ENCODE results near the gene ACKR1.

The ACKR1 gene

DNA sequence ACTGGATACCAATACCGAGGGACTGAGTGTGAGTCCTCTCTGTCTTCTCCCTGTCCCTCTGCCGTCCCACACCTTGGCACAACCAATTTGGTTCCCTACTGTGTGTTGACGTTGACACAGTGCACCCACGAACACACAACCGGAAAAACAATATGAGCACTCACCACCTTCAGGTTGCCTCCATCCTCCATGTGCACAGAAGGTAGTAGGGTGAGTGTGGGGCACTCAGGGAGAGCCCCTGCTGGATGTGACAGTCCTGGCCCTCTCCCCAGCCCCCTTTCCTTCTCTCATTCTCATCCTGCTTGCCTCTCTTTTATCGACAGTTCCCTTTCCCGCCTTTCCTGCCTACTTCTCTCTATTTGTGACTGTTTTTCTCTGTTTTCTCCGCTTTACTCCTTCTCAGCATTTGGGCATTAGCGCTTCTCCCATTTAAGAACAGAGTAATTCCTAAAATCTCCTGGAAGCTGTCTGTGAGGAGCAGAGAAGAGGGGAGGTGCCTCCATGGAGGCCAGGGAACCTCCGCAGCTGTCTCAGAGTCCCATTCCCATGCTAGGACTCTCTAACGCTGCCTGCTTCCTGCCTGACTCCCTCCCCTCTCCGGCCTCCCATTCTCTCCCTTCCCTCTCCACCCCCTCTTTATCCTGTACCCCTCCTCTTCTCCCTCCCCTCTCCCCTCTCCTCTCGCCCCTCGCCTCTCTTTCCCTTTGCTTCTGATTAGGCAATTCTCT lies 16.9 kb upstream of the ACKR1 start:
- no peak for DNase-seq

DNA sequence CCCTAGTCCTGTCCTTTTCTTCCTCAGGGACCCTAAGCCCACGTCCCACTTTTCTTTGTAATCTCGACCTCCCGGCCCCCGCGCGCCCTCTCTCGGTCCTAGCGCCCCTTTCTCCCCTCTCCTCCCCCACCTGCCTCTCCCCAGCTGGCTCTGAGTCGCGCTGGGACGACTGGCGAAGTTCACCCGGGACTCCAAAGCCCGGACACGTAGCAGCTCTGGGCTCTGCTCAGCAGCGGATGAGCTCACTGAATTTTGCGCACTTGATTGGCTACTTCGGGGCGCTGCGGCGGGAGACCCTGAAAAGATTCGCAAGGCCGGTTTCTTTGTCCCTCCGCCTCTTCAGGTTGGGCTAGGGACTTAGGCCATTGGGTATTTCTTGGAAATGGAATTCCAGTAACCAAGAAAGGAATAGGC lies 16.3 kb upstream of the ACKR1 start:
- DNase-seq, result no peak

DNA sequence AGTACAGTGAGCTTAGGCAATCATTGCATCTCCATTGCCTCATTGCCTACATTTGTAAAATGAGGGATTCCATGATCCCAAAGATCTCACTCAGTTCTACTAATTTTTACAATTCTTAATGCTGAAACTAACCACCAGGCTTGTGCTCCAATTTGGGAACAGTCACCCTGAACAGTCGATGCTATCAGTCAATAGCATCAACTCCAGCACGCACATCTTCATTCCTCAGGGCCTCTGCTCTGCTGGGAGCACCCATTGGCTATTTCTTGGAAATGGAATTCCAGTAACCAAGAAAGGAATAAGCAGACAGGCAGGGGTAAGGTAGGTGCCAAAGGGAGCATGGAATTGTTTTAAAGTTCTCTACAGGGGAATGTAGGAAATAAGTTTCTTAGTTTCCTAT lies 14.2 kb upstream of the ACKR1 start:
- DNase-seq, result no peak

- DNase-seq, result no peak
Measured at GRCh38 chr1:159196543-159196942, 8.1 kb upstream of the ACKR1 start.

- no peak for DNase-seq
Measured at GRCh38 chr1:159197561-159198557, 6.8 kb upstream of the ACKR1 start.

GRCh38 chr1:159199901-159200300 lies 4.8 kb upstream of the ACKR1 start:
- DNase-seq, result no peak

DNA sequence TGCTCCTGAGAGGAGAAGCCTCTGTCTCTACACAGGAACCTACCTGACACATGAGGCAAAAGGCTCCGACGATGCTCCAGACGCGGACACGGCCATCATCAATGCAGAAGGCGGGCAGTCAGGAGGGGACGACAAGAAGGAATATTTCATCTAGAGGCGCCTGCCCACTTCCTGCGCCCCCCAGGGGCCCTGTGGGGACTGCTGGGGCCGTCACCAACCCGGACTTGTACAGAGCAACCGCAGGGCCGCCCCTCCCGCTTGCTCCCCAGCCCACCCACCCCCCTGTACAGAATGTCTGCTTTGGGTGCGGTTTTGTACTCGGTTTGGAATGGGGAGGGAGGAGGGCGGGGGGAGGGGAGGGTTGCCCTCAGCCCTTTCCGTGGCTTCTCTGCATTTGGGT lies 3.9 kb upstream of the ACKR1 start:
- no peak for DNase-seq

GRCh38 chr1:159201642-159202041 lies 3.0 kb upstream of the ACKR1 start:
- DNase-seq, result no peak

GRCh38 chr1:159203610-159204009 lies 1.1 kb upstream of the ACKR1 start:
- DNase-seq, result no peak

GRCh38 chr1:159205225-159205624 lies 550 bp downstream of the ACKR1 start:
- no peak for DNase-seq

GRCh38 chr1:159206110-159206509 lies 1.4 kb downstream of the ACKR1 start:
- DNase-seq, result no peak

DNA sequence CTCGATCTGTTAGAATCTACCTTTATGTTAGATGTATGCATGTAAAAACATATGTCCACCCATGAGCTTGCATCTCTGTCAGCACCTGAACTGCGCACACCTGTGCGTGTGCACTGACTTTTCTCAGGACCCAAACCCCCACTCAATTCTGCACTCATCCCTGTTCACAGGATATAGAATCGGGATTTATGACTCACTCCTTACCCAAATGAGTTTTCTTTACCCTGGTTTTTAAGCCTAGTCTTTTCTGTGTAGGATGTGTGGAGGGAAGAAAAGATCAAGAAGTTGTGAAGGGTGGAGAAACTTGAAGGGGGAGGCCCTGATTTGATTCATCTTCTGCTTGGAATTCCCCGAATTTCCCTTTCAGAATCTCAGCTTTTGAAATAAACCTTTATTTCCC lies 2.4 kb downstream of the ACKR1 start:
- DNase-seq, result no peak

GRCh38 chr1:159207774-159208173 lies 3.1 kb downstream of the ACKR1 start:
- no peak for DNase-seq

GRCh38 chr1:159208175-159208825 lies 3.6 kb downstream of the ACKR1 start:
- no peak for DNase-seq

GRCh38 chr1:159209061-159209460 lies 4.4 kb downstream of the ACKR1 start:
- DNase-seq, result no peak

DNA sequence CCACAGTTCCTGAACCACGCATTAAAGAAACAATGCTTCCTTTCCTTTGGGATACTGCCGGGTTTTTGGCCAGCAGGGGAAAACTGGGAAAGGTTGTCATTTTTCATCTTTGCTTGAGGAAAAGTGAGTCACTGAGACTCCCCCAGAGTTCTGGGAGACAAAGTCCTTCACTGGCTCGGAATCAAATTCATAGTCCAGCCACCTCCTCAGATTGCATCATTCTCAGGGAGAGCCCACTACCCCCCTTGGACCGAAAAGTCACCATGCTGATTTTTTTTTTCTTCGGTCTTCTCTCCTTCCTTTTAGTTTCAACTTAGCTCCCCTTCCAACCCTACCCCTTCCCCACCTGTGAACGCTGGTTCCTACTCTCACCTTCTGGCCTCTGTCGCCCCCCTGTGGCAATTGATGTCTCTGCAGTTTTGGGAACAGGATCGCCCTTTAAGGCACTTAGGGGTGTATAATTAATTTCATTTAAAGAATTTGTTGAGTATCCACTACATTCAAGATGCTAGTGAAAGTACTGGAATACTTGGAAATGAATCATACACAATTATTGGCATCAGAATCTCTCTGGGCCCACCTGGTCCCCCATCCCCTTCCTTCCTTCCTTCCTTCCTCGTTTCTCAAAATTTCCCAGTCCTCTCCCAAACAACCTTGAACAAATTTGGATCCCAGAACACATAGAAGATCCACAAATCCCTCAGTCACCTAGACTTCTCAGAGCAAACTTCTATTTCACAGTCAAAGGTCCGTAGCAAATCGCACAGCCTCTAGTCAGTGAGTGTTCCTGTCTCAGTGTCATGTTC lies 6.9 kb downstream of the ACKR1 start:
- DNase-seq, result peak; percentile 39

- no peak for DNase-seq
Measured at GRCh38 chr1:159212596-159212995, 7.9 kb downstream of the ACKR1 start.

DNA sequence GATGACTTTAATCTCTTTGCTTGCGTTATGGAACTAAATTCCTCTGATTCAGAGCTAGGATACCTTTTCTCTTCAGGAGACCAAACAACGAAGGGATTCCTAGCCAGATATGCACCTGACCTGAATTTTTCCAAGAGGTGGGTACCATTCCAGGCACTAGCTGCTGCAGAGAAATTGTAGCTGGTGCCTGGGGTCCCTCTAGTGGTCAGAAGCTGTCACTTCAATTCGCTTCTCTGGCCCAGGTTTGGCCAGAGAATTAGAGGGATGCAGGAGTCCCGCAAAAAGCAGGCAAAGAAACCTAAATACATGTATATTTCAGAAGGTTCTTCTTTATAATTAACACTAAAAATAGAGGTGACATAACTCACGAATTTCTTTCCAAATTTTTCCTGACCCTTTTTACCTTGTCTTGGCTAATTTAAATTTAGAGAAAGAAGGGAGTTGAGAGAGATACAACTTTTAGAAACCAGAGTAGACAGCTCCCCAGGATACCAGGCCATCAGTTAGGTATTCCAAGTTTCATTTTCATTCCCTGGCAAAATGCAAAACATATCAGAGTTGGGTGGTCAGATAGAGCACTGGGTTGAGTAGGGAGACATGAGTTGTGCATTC lies 9.6 kb downstream of the ACKR1 start:
- DNase-seq, result no peak

GRCh38 chr1:159218649-159219636 lies 14.3 kb downstream of the ACKR1 start:
- DNase-seq, result no peak

GRCh38 chr1:159222075-159222865 lies 17.6 kb downstream of the ACKR1 start:
- no peak for DNase-seq

All from T-helper 9 cell (primary cell).